ENCODE measurements around the gene SLC9A1. TPM values are rescaled to one million over a fixed set of nuclear protein-coding genes. Genes with fewer than 3 reads are reported as not detected.
A peak's percentile ranks its signal among the peaks of the same experiment; 100 is the strongest.

Gene SLC9A1
- polyA plus RNA-seq, 3 donors, result 4.5 to 14.2 (median 4.6) TPM

- Histone ChIP-seq H3K27me3 (ENCODE audit: control insufficient read depth in 2 of 2, insufficient read depth in 2 of 2, low read length in 2 of 2) (no peaks in the 10 kb centered on the region), H3K4me2 (replicated peaks; ENCODE audit: extremely low read depth, low read length, poor library complexity, severe bottlenecking) (no peak overlapping the region), H4K20me1 (ENCODE audit: insufficient read depth, low read length) (no peaks in the 10 kb centered on the region), H2AFZ (ENCODE audit: insufficient read depth, low read depth, low read length, poor library complexity, severe bottlenecking) (no peak overlapping the region), H3K4me1 (ENCODE audit: control insufficient read depth in 1 of 2, insufficient read depth in 2 of 2, low read length in 2 of 2) (peaks cover 7% of the 10 kb centered on the region in 2 donors), H3K9ac (ENCODE audit: insufficient read depth, low read length, poor library complexity, severe bottlenecking) (no peak overlapping the region), H3K79me2 (ENCODE audit: insufficient read depth, low read length) (no peaks in the 10 kb centered on the region), H3K36me3 (replicated peaks in 1 of 2; ENCODE audit: control insufficient read depth in 1 of 2, insufficient read depth in 2 of 2, low read length in 2 of 2) (no peaks in the 10 kb centered on the region), H3K4me3 (replicated peaks in 1 of 3; ENCODE audit: low read depth in 2 of 3, low read length in 3 of 3) (no peak overlapping the region), H3K27ac (ENCODE audit: low read depth in 1 of 2, low read length in 2 of 2) (no peak overlapping the region), H3K9me3 (replicated peaks in 1 of 2; ENCODE audit: control insufficient read depth in 1 of 2, insufficient read depth in 1 of 2, low read length in 2 of 2) (no peaks in the 10 kb centered on the region)
- 95% methylated on average over 2 of the region's 4 CpGs for WGBS (ENCODE audit: insufficient coverage)
- intact Hi-C loops (cut with micrococcal nuclease), result no loop called here
- TF ChIP-seq CTCF (IDR thresholded peaks at IDR 0.05), result no peak
- no peak overlapping the region for H3K4me3 Mint-ChIP-seq
- H3K36me3 Mint-ChIP-seq, result no peaks in the 10 kb centered on the region
- peaks cover 9% of the 10 kb centered on the region for H3K4me1 Mint-ChIP-seq
- no peak overlapping the region for H3K27ac Mint-ChIP-seq
- no peak for DNase-seq
- H3K27me3 Mint-ChIP-seq (ENCODE audit: low read depth in 3 of 3), result peaks cover 0 to 9% (median 0%) of the 10 kb centered on the region in 3 donors
- H3K9me3 Mint-ChIP-seq, result peaks cover 0 to 8% (median 0%) of the 10 kb centered on the region in 7 donors
These were observed 86.0 kb downstream of the SLC9A1 start for GRCh38 chr1:27068922-27069321.

- TF ChIP-seq CTCF (IDR thresholded peaks at IDR 0.05), result no peak
- H2AFZ ChIP-seq (ENCODE audit: insufficient read depth, low read depth, low read length, poor library complexity, severe bottlenecking), result peak overlapping the region; percentile 29
- H3K27ac ChIP-seq (ENCODE audit: low read depth in 1 of 2, low read length in 2 of 2), result no peak overlapping the region
- Mint-ChIP-seq H3K27me3 (ENCODE audit: low read depth in 3 of 3) (peaks cover 3 to 8% (median 4%) of the 10 kb centered on the region in 3 donors), H3K4me3 (peak overlapping the region in 1 of 2 donors; percentile 19), H3K9me3 (peaks cover 0 to 8% (median 0%) of the 10 kb centered on the region in 7 donors), H3K4me1 (peaks cover 9% of the 10 kb centered on the region), H3K36me3 (no peaks in the 10 kb centered on the region), H3K27ac (peak overlapping the region in 1 of 7 donors; percentile 33)
- no peaks in the 10 kb centered on the region for H3K36me3 ChIP-seq (replicated peaks in 1 of 2; ENCODE audit: control insufficient read depth in 1 of 2, insufficient read depth in 2 of 2, low read length in 2 of 2)
- peaks cover 7% of the 10 kb centered on the region in 2 donors for H3K4me1 ChIP-seq (ENCODE audit: control insufficient read depth in 1 of 2, insufficient read depth in 2 of 2, low read length in 2 of 2)
- no peak overlapping the region for H3K4me2 ChIP-seq (replicated peaks; ENCODE audit: extremely low read depth, low read length, poor library complexity, severe bottlenecking)
- no peaks in the 10 kb centered on the region for H3K9me3 ChIP-seq (replicated peaks in 1 of 2; ENCODE audit: control insufficient read depth in 1 of 2, insufficient read depth in 1 of 2, low read length in 2 of 2)
- H3K27me3 ChIP-seq (ENCODE audit: control insufficient read depth in 2 of 2, insufficient read depth in 2 of 2, low read length in 2 of 2), result no peaks in the 10 kb centered on the region
- no peaks in the 10 kb centered on the region for H4K20me1 ChIP-seq (ENCODE audit: insufficient read depth, low read length)
- no peaks in the 10 kb centered on the region for H3K79me2 ChIP-seq (ENCODE audit: insufficient read depth, low read length)
- no peak overlapping the region for H3K9ac ChIP-seq (ENCODE audit: insufficient read depth, low read length, poor library complexity, severe bottlenecking)
- no peak overlapping the region for H3K4me3 ChIP-seq (replicated peaks in 1 of 3; ENCODE audit: low read depth in 2 of 3, low read length in 3 of 3)
- no peak for DNase-seq
- intact Hi-C loops (cut with micrococcal nuclease), result no loop called here
- 100% methylated on average over 2 of the region's 5 CpGs for WGBS (ENCODE audit: insufficient coverage)
These were observed 88.8 kb downstream of the SLC9A1 start for GRCh38 chr1:27065999-27066630.
